Measurements from ENCODE around the gene YWHAH. TPM values are rescaled to one million over a fixed set of nuclear protein-coding genes. Genes with fewer than 3 reads are reported as not detected.

Gene YWHAH
- 100 to 1,000 TPM in 1 of 5 donors, 10 to 100 TPM in 4; 20.5 to 284 (median 81.1) TPM for total RNA-seq
- 100 to 1,000 TPM in 2 of 3 donors, 10 to 100 TPM in 1; 60.9 to 156 (median 110) TPM for polyA plus RNA-seq
- long read RNA-seq, donor 1, transcript YWHAH-201 (2 exons, 1,825 nt) = major isoform, 32 of 32 reads
- long read RNA-seq, donor 1, partial matches to known transcripts = 0 of 32 reads
- long read RNA-seq, donor 1, other reads (novel, unspliced or antisense) = 0 of 32 reads
- long read RNA-seq, donor 2, transcript YWHAH-201 (2 exons, 1,825 nt) = major isoform, 57 of 59 reads
- long read RNA-seq, donor 2, partial matches to known transcripts = 0 of 59 reads
- long read RNA-seq, donor 2, other reads (novel, unspliced or antisense) = 0 of 59 reads
- long read RNA-seq, donor 3, transcript YWHAH-201 (2 exons, 1,825 nt) = major isoform, 25 of 25 reads
- long read RNA-seq, donor 3, partial matches to known transcripts = 0 of 25 reads
- long read RNA-seq, donor 3, other reads (novel, unspliced or antisense) = 0 of 25 reads
- long read RNA-seq, donor 4, transcript YWHAH-201 (2 exons, 1,825 nt) = major isoform, 9 of 9 reads
- long read RNA-seq, donor 4, partial matches to known transcripts = 0 of 9 reads
- long read RNA-seq, donor 4, other reads (novel, unspliced or antisense) = 0 of 9 reads
- long read RNA-seq, donor 5, transcript YWHAH-201 (2 exons, 1,825 nt) = major isoform, 45 of 77 reads
- long read RNA-seq, donor 5, partial matches to known transcripts = 31 of 77 reads
- long read RNA-seq, donor 5, other reads (novel, unspliced or antisense) = 0 of 77 reads
- long read RNA-seq, donor 6, transcript YWHAH-201 (2 exons, 1,825 nt) = major isoform, 86 of 87 reads
- long read RNA-seq, donor 6, partial matches to known transcripts = 0 of 87 reads
- long read RNA-seq, donor 6, other reads (novel, unspliced or antisense) = 0 of 87 reads
- long read RNA-seq, donor 7, transcript YWHAH-201 (2 exons, 1,825 nt) = major isoform, 67 of 68 reads
- long read RNA-seq, donor 7, partial matches to known transcripts = 0 of 68 reads
- long read RNA-seq, donor 7, other reads (novel, unspliced or antisense) = 0 of 68 reads
- long read RNA-seq, donor 8, transcript YWHAH-201 (2 exons, 1,825 nt) = major isoform, 40 of 41 reads
- long read RNA-seq, donor 8, partial matches to known transcripts = 0 of 41 reads
- long read RNA-seq, donor 8, other reads (novel, unspliced or antisense) = 0 of 41 reads
- long read RNA-seq, donor 9, transcript YWHAH-201 (2 exons, 1,825 nt) = major isoform, 41 of 42 reads
- long read RNA-seq, donor 9, partial matches to known transcripts = 0 of 42 reads
- long read RNA-seq, donor 9, other reads (novel, unspliced or antisense) = 0 of 42 reads
- long read RNA-seq, donor 10, transcript YWHAH-201 (2 exons, 1,825 nt) = major isoform, 24 of 24 reads
- long read RNA-seq, donor 10, partial matches to known transcripts = 0 of 24 reads
- long read RNA-seq, donor 10, other reads (novel, unspliced or antisense) = 0 of 24 reads

- peak within 1 kb of the TSS; percentile 76 to 99 (median 87) for H3K4me3 ChIP-seq
- H3K27ac ChIP-seq = peak within 1 kb of the TSS; percentile 91 to 100 (median 96)
- intact Hi-C loops (cut with DNase I; ENCODE audit: low total_unique reads) = no loop called here
- TF ChIP-seq EP300 (IDR thresholded peaks at IDR 0.05) (no peak), POLR2AphosphoS5 (IDR thresholded peaks at IDR 0.05) (peak; percentile 88 to 99 (median 96))
- H3K36me3 ChIP-seq = peaks cover 8 to 19% (median 15%) of the 10 kb centered on the region in 4 donors
- no peaks in the 10 kb centered on the region for H3K9me3 ChIP-seq
- DNase-seq = peak; percentile 97 to 99
- H3K4me1 ChIP-seq = peaks cover 12 to 45% (median 33%) of the 10 kb centered on the region in 4 donors
- WGBS, 5 donors = 0 to 2% (median 0%) methylated on average over 20 to 86 of the region's 86 CpGs
- no peaks in the 10 kb centered on the region for H3K27me3 ChIP-seq
Measured at GRCh38 chr22:31943978-31944699, at the start of gene YWHAH. YWHAH (plus strand) TSS chr22:31944535; CDS start chr22:31944734, 199 bp downstream.

- intact Hi-C loops (cut with DNase I; ENCODE audit: low total_unique reads) = no loop called here
- no peak overlapping the region for H3K4me3 ChIP-seq
- WGBS, 5 donors = 86 to 97% (median 92%) methylated on average over 2 of the region's 2 CpGs
Measured at GRCh38 chr22:31895411-31896123, 48.8 kb upstream of the YWHAH start.

GRCh38 chr22:31896472-31896871 is 47.9 kb upstream of the YWHAH start:
- intact Hi-C loops (cut with DNase I; ENCODE audit: low total_unique reads) = no loop called here
- Histone ChIP-seq H3K27me3 (no peaks in the 10 kb centered on the region), H3K9me3 (no peaks in the 10 kb centered on the region), H3K36me3 (peaks cover 6 to 88% (median 68%) of the 10 kb centered on the region in 4 donors), H3K4me1 (peaks cover 0 to 17% (median 4%) of the 10 kb centered on the region in 4 donors), H3K4me3 (no peak overlapping the region), H3K27ac (no peak overlapping the region)
- 92 to 97% (median 95%) methylated on average over 1 of the region's 1 CpG for WGBS, 5 donors
- no peak for TF ChIP-seq POLR2AphosphoS5 (IDR thresholded peaks at IDR 0.05)
- no peak for TF ChIP-seq EP300 (IDR thresholded peaks at IDR 0.05)
- no peak for TF ChIP-seq CTCF (IDR thresholded peaks at IDR 0.05)
- no peak for TF ChIP-seq POLR2A (IDR thresholded peaks at IDR 0.05)
- no peak for DNase-seq

More at GRCh38 chr22:31895411-31896123, 48.8 kb upstream of the YWHAH start:
- DNase-seq = no peak
- peaks cover 0 to 8% (median 0%) of the 10 kb centered on the region in 4 donors for H3K4me1 ChIP-seq
- no peak for TF ChIP-seq CTCF (IDR thresholded peaks at IDR 0.05)
- no peak for TF ChIP-seq EP300 (IDR thresholded peaks at IDR 0.05)
- no peak for TF ChIP-seq POLR2A (IDR thresholded peaks at IDR 0.05)
- TF ChIP-seq POLR2AphosphoS5 (IDR thresholded peaks at IDR 0.05) = no peak
- peaks cover 6 to 88% (median 72%) of the 10 kb centered on the region in 4 donors for H3K36me3 ChIP-seq
- no peaks in the 10 kb centered on the region for H3K9me3 ChIP-seq
- H3K27ac ChIP-seq = no peak overlapping the region
- H3K27me3 ChIP-seq = no peaks in the 10 kb centered on the region

Data from stomach (tissue), 19 donors.